Uterus (tissue), 4 donors: ENCODE results near the gene SERINC2. TPM values are rescaled to one million over a fixed set of nuclear protein-coding genes. Genes with fewer than 3 reads are reported as not detected.
A peak's percentile ranks its signal among the peaks of the same experiment; 100 is the strongest.

ENCODE experiments used
- DNase-seq, 2 donors: peaks; one replicate each; pipeline ENCODE4 v3.0.0-alpha.2; 2019 to 2020
- H3K27ac ChIP-seq, 2 donors: fragments of 200-600 bp; sonication (generic); 1 replicate in 1 of 2; 2 replicates in 1 of 2; pipeline ENCODE4 v1.5.1; 2016 to 2018
- H3K27me3 ChIP-seq, 2 donors: fragments of 200-600 bp; sonication (generic); one replicate each; pipeline ENCODE4 v1.5.1; 2018 to 2019; ENCODE audit warnings: control low read depth in 1 of 2
- H3K36me3 ChIP-seq, 2 donors: fragments of 200-600 bp; sonication (generic); one replicate each; pipeline ENCODE4 v1.5.1; 2019; ENCODE audit warnings: control low read depth in 1 of 2
- H3K4me1 ChIP-seq, 2 donors: fragments of 200-600 bp; sonication (generic); one replicate each; pipeline ENCODE4 v1.5.1; 2018 to 2019; ENCODE audit warnings: control low read depth in 1 of 2
- H3K4me3 ChIP-seq, 2 donors: fragments of 200-600 bp; sonication (generic); 1 replicate in 1 of 2; 2 replicates in 1 of 2; pipeline ENCODE4 v1.5.1; 2018 to 2019; ENCODE audit warnings: mild to moderate bottlenecking in 1 of 2
- H3K9me3 ChIP-seq, 2 donors: fragments of 200-600 bp; sonication (generic); one replicate each; pipeline ENCODE4 v1.5.1; 2019; ENCODE audit warnings: control low read depth in 1 of 2
- POLR2A ChIP-seq, 2 donors: fragments of 450-650 bp; IDR thresholded peaks; one replicate each; pipeline ENCODE4 v1.6.1; 2016; ENCODE audit warnings: antibody characterized with exemption in 2 of 2, mild to moderate bottlenecking in 1 of 2, moderate library complexity in 1 of 2
- intact Hi-C: fragments of 100-400 bp; cut with DNase I; formaldehyde crosslinking; loops from one replicate; pipeline ENCODE4 v1.15.1; 2023; ENCODE audit warnings: low total_unique reads
- total RNA-seq, 4 donors: library from RNA; depleted of rRNA in 3 of 4; stranded (reverse); fragments of >200 nt in 3 of 4; gene quantifications; one replicate each; pipeline versions ENCODE4 v1.1.0 to v1.2.4, GENCODE V29; 2014 to 2023
- TF ChIP-seq, protein P1 (sequence below), 4 experiments: fragments of 200-600 bp in 2 of 4; fragments of 450-650 bp in 2 of 4; sonication (generic) in 2 of 4; IDR thresholded peaks; one replicate each; pipeline ENCODE4 v1.5.1; 2016 to 2019; ENCODE audit warnings: antibody characterized with exemption in 4 of 4, mild to moderate bottlenecking in 2 of 4, moderate library complexity in 1 of 4
- donor health status: DM: yes; HTN: yes; CAD: no.

SERINC2 gene
- 1 to 10 TPM in 2 of 4 donors, under 1 TPM in 1, not detected in 1; 0.29 to 3.9 (median 1.7) TPM for total RNA-seq

DNA sequence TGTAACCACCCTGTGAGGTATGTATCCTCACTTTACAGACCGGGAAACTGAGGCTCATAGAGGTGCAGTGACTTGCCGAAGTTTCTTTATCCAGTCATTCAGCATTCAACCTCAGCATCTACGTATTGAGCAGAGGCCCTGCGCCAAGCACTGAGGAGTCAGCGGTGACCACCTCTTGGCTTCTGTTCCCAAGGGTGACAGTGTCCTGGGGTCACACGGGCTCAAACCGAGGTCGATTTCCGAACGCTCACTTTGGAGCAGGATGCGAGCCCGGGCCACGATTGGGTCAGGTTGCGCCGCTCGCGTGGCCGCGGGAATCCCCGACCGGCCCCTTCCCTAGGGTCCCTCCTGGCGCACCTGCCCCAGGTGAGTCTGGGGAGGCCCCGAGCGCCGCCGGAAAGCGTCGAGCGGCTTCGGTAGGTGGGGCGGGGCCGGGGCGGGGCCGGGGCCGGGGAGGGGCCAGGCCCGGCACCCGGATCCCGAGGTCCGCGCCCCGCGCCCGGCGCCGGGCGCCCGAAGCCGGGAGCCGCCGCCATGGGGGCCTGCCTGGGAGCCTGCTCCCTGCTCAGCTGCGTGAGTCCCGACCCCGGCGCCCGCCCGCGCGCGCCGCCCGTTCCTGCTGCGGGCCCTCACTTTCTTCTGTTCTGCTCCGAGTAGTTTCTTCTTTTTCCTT is at the start of gene SERINC2:
Gene SERINC2, plus strand, starts transcription at position 482 of the 673 bp plus-strand sequence. Its CDS starts 53 bp downstream, at position 535.
- intact Hi-C loops = loop anchor here (10.0 kb wide), 1 partner anchor 228 kb away; no protein-coding TSS in a partner anchor
- no peaks in the 10 kb centered on the region for H3K9me3 ChIP-seq
- H3K27ac ChIP-seq = no peak within 1 kb of the TSS
- H3K4me1 ChIP-seq = peaks cover 0 to 6% of the 10 kb centered on the region in 2 donors
- no peaks in the 10 kb centered on the region for H3K36me3 ChIP-seq
- no peak for TF ChIP-seq POLR2A (IDR thresholded peaks at IDR 0.05)
- TF ChIP-seq, protein P1, sequence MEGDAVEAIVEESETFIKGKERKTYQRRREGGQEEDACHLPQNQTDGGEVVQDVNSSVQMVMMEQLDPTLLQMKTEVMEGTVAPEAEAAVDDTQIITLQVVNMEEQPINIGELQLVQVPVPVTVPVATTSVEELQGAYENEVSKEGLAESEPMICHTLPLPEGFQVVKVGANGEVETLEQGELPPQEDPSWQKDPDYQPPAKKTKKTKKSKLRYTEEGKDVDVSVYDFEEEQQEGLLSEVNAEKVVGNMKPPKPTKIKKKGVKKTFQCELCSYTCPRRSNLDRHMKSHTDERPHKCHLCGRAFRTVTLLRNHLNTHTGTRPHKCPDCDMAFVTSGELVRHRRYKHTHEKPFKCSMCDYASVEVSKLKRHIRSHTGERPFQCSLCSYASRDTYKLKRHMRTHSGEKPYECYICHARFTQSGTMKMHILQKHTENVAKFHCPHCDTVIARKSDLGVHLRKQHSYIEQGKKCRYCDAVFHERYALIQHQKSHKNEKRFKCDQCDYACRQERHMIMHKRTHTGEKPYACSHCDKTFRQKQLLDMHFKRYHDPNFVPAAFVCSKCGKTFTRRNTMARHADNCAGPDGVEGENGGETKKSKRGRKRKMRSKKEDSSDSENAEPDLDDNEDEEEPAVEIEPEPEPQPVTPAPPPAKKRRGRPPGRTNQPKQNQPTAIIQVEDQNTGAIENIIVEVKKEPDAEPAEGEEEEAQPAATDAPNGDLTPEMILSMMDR (IDR thresholded peaks at IDR 0.05) = no peak
- peak within 1 kb of the TSS; percentile 35 to 40 for H3K4me3 ChIP-seq
- peaks cover 4 to 10% of the 10 kb centered on the region in 2 donors for H3K27me3 ChIP-seq
- no peak for DNase-seq

- Histone ChIP-seq H3K36me3 (no peaks in the 10 kb centered on the region), H3K27me3 (no peaks in the 10 kb centered on the region), H3K4me3 (no peak overlapping the region), H3K9me3 (no peaks in the 10 kb centered on the region), H3K4me1 (peaks cover 0 to 6% of the 10 kb centered on the region in 2 donors), H3K27ac (no peak overlapping the region)
- no peak for DNase-seq
- intact Hi-C loops = no loop called here
- TF ChIP-seq POLR2A (IDR thresholded peaks at IDR 0.05) = no peak
- TF ChIP-seq, protein P1 (IDR thresholded peaks at IDR 0.05) = no peak
Measured at GRCh38 chr1:31364561-31365250, 48.3 kb upstream of the SERINC2 start.

GRCh38 chr1:31366796-31367195 is 46.2 kb upstream of the SERINC2 start:
- DNase-seq = no peak
- TF ChIP-seq, protein P1 (IDR thresholded peaks at IDR 0.05) = no peak
- TF ChIP-seq POLR2A (IDR thresholded peaks at IDR 0.05) = no peak
- intact Hi-C loops = no loop called here

GRCh38 chr1:31368611-31369107 is 44.4 kb upstream of the SERINC2 start:
- Histone ChIP-seq H3K36me3 (no peaks in the 10 kb centered on the region), H3K4me1 (peaks cover 0 to 6% of the 10 kb centered on the region in 2 donors), H3K9me3 (no peaks in the 10 kb centered on the region), H3K27ac (peak overlapping the region; percentile 31 to 33), H3K4me3 (no peak overlapping the region), H3K27me3 (no peaks in the 10 kb centered on the region)
- intact Hi-C loops = no loop called here
- peak in 1 of 2 donors; percentile 24 for DNase-seq
- TF ChIP-seq POLR2A (IDR thresholded peaks at IDR 0.05) = no peak
- TF ChIP-seq, protein P1 (IDR thresholded peaks at IDR 0.05) = no peak

More at GRCh38 chr1:31366796-31367195, 46.2 kb upstream of the SERINC2 start:
- Histone ChIP-seq H3K27me3 (no peaks in the 10 kb centered on the region), H3K9me3 (no peaks in the 10 kb centered on the region), H3K4me1 (peaks cover 0 to 6% of the 10 kb centered on the region in 2 donors), H3K36me3 (no peaks in the 10 kb centered on the region), H3K27ac (no peak overlapping the region), H3K4me3 (no peak overlapping the region)

DNA sequence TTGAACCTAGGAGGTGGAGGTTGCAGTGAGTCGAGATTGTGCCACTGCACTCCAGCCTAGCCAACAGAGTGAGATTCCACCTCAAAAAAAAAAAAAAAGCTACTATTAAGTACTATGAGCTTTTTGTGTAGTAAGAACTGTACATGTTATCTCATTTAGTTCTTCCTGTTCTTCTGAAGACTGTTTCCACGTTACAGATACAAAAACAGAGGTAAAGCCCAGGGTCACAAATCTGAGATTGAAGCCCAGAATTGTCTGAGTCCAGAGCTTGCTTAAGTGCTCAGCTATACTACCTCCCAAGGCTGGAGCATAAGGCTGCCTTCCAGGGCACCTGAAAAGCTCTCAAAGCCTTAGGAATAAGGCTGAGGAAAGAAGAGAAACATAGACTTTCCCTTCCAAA is 43.0 kb upstream of the SERINC2 start:
- H3K4me1 ChIP-seq = peaks cover 6% of the 10 kb centered on the region in 2 donors
- no peak overlapping the region for H3K27ac ChIP-seq

More for the DNA sequence above, 43.0 kb upstream of the SERINC2 start:
- Histone ChIP-seq H3K27me3 (no peaks in the 10 kb centered on the region), H3K36me3 (no peaks in the 10 kb centered on the region), H3K9me3 (no peaks in the 10 kb centered on the region), H3K4me3 (no peak overlapping the region)
- intact Hi-C loops = no loop called here
- no peak for TF ChIP-seq POLR2A (IDR thresholded peaks at IDR 0.05)
- TF ChIP-seq, protein P1 (IDR thresholded peaks at IDR 0.05) = no peak
- DNase-seq = no peak
